Sigmoid colon (tissue), 7 donors: ENCODE data around the gene NDUFB10. TPM values are rescaled to one million over a fixed set of nuclear protein-coding genes. Genes with fewer than 3 reads are reported as not detected.

Source experiments
- DNase-seq: peaks from one replicate; pipeline ENCODE4 v3.0.0-alpha.2; 2019
- H3K27ac ChIP-seq, 4 donors: fragments of 200-600 bp; sonication (generic); one replicate each; pipeline ENCODE4 v1.5.1; 2016 to 2019; ENCODE audit warnings: mild to moderate bottlenecking in 1 of 4
- H3K27me3 ChIP-seq, 3 donors: fragments of 200-600 bp; sonication (generic); one replicate each; pipeline ENCODE4 v1.5.1; 2019; ENCODE audit warnings: mild to moderate bottlenecking in 1 of 3
- H3K36me3 ChIP-seq, 4 donors: fragments of 200-600 bp; sonication (generic); one replicate each; pipeline ENCODE4 v1.5.1; 2016 to 2019
- H3K4me1 ChIP-seq, 4 donors: fragments of 200-600 bp; sonication (generic); one replicate each; pipeline ENCODE4 v1.5.1; 2017 to 2019
- H3K4me3 ChIP-seq, 4 donors: fragments of 200-600 bp; sonication (generic); one replicate each; pipeline ENCODE4 v1.5.1; 2017 to 2019; ENCODE audit warnings: mild to moderate bottlenecking in 2 of 4, moderate library complexity in 1 of 4
- H3K9me3 ChIP-seq, 4 donors: fragments of 200-600 bp in 3 of 4; sonication (generic) in 3 of 4; one replicate each; pipeline versions ENCODE4 v1.5.1 to v1.6.1; 2013 to 2019
- CTCF ChIP-seq, 4 experiments: fragments of 450-650 bp in 3 of 4; fragments of 200-600 bp in 1 of 4; IDR thresholded peaks; one replicate each; pipeline ENCODE4 v1.5.1; 2016 to 2019; ENCODE audit warnings: antibody characterized with exemption in 4 of 4, mild to moderate bottlenecking in 3 of 4, moderate library complexity in 2 of 4
- EP300 ChIP-seq, 4 donors: sonication (generic); formaldehyde crosslinking; IDR thresholded peaks; one replicate each; pipeline ENCODE4 v1.6.1; 2017; ENCODE audit warnings: antibody characterized with exemption in 4 of 4
- POLR2A ChIP-seq, 2 donors: fragments of 450-650 bp; IDR thresholded peaks; one replicate each; pipeline ENCODE4 v1.6.1; 2016; ENCODE audit warnings: antibody characterized with exemption in 2 of 2, mild to moderate bottlenecking in 2 of 2, moderate library complexity in 2 of 2
- POLR2AphosphoS5 ChIP-seq, 4 donors: sonication (generic); formaldehyde crosslinking; IDR thresholded peaks; one replicate each; pipeline ENCODE4 v1.6.1; 2017; ENCODE audit warnings: antibody characterized with exemption in 4 of 4
- WGBS, 2 donors: extraction: QIAGEN DNeasy Blood & Tissue Kit; methylation state at CpG; one replicate each; pipeline ENCODE4 v1.1.7; 2013; 5-methylcytosine and 5-hydroxymethylcytosine counted together
- intact Hi-C: fragments of 100-400 bp; cut with DNase I; formaldehyde crosslinking; loops from one replicate; pipeline ENCODE4 v1.15.1; 2023
- polyA plus RNA-seq, 3 donors: library from polyadenylated mRNA; stranded (reverse); fragments of 200-250 nt; gene quantifications; one replicate each; pipeline ENCODE4 v1.2.3, GENCODE V29; 2013
- total RNA-seq, 4 donors: library from RNA; depleted of rRNA; stranded (reverse); fragments of >200 nt; gene quantifications; one replicate each; pipeline ENCODE4 v1.1.0, GENCODE V29; 2016
- donor health status: healthy with polysubstance abuse.
- donor health status: Bipolar disorder and iron deficiency.
- donor health status: healthy.

The NDUFB10 gene
- total and polyA plus RNA-seq, 7 donors = 200 to 489 (median 298) TPM

DNA sequence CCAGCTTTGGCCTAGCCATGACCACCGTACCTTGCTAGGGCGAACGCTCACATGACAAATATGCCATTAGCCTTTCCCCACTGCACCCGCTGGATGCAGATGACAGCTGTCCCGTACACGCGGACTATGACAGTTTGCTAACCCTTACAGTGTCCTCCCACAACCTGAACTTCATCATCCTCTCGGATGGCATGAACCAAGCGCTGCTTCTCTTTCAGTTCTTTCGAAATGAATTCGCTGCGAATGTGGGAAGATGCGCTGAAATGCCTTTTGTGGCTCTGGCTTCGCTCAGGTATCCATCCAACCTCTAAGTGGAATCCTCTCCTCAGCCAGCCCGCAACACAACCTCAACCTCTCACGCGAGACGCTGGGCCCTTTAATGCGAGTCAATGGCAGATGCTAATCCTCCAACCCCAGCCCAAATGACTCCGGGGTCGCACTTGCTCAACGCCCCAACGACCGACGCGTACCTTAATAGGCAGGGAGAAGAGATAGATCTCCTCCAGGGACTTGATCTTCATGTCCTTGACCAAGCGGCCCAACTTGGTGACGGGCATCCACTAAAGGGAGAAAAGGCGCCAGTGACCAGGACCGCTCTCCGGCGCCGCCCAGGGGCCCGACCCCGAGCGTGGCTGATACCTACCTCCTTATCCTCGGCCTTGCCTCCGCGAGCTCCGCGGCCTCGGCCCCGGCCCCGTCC lies 4.6 kb downstream of the NDUFB10 start:
- intact Hi-C loops = no loop called here
- no peak for DNase-seq
- Histone ChIP-seq H3K36me3 (peaks cover 12 to 27% (median 22%) of the 10 kb centered on the region in 4 donors), H3K9me3 (no peaks in the 10 kb centered on the region), H3K4me1 (peaks cover 0 to 40% (median 34%) of the 10 kb centered on the region in 4 donors), H3K4me3 (peak overlapping the region; percentile 63 to 90 (median 66)), H3K27me3 (no peaks in the 10 kb centered on the region), H3K27ac (peak overlapping the region; percentile 91 to 99 (median 92))
- TF ChIP-seq CTCF (IDR thresholded peaks at IDR 0.05) (no peak), EP300 (IDR thresholded peaks at IDR 0.05) (no peak), POLR2AphosphoS5 (IDR thresholded peaks at IDR 0.05) (no peak)
- WGBS, 2 donors = 5 to 7% methylated on average over 44 of the region's 44 CpGs

DNA sequence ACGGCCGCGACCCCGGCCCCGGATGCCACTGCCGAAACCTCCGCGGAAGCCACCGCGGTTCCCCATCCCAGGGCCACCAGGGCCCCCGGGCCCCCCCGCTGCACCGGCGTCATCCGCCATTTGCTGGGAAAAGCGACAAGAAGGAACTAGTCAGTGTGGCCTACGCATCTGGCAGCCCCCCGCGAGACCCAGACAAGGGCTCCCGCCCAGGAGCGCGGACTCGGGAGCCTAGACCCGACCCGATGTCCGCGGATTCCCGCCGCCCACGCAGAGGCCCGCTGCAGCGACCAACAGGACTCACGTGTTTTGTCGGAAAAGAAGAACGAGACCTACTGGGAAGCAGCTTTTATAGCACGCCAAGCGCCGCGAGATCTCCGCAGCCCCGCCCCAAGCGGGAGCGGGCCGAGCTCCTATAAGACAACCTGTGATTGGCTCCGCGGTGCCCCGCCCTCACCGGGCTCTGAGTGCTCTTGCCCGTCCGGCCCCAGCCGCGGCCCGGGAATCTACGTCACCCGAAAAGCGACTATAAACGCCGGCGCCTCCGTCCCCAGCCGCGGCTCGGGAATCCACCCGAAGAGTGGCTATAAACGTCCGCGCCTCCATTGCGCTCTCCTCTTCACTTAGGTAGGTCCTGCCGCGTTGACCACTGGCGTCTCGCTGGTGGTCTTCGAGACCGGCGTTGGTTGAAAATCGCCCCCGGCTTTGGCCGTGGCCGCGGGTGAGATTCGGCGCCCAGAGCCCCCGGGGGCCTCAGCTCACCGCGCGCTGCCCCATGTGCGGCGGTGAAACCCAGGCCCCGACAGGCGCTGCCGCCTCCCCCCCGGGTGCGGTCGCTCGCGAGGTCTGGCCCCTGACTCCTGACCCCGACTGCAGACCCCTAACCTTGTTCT lies 5.4 kb downstream of the NDUFB10 start, which contains the start of gene RPS2:
Gene RPS2 (minus strand): TSS at position 321 of the 890 bp plus-strand sequence. CDS start 201 bp downstream, at position 120.
- no peaks in the 10 kb centered on the region for H3K9me3 ChIP-seq
- DNase-seq = peak; percentile 100
- intact Hi-C loops = no loop called here
- peak within 1 kb of the TSS; percentile 91 to 99 (median 92) for H3K27ac ChIP-seq
- peaks cover 12 to 27% (median 22%) of the 10 kb centered on the region in 4 donors for H3K36me3 ChIP-seq
- peaks cover 0 to 37% (median 31%) of the 10 kb centered on the region in 4 donors for H3K4me1 ChIP-seq
- no peaks in the 10 kb centered on the region for H3K27me3 ChIP-seq
- peak within 1 kb of the TSS; percentile 63 to 90 (median 66) for H3K4me3 ChIP-seq
- WGBS, 2 donors = 0 to 1% methylated on average over 97 of the region's 97 CpGs
- peak in 2 of 4 donors; percentile 33 to 35 for TF ChIP-seq EP300 (IDR thresholded peaks at IDR 0.05)
- TF ChIP-seq POLR2AphosphoS5 (IDR thresholded peaks at IDR 0.05) = peak; percentile 95 to 100 (median 98)
- peak; percentile 97 for TF ChIP-seq POLR2A (IDR thresholded peaks at IDR 0.05)
- TF ChIP-seq CTCF (IDR thresholded peaks at IDR 0.05) = no peak

GRCh38 chr16:1965396-1966001 lies 6.2 kb downstream of the NDUFB10 start:
- H3K9me3 ChIP-seq = no peaks in the 10 kb centered on the region
- DNase-seq = no peak
- peak overlapping the region; percentile 63 to 90 (median 66) for H3K4me3 ChIP-seq
- no peak for TF ChIP-seq POLR2AphosphoS5 (IDR thresholded peaks at IDR 0.05)
- no peak for TF ChIP-seq EP300 (IDR thresholded peaks at IDR 0.05)
- no peak for TF ChIP-seq POLR2A (IDR thresholded peaks at IDR 0.05)
- TF ChIP-seq CTCF (IDR thresholded peaks at IDR 0.05) = no peak
- no peaks in the 10 kb centered on the region for H3K27me3 ChIP-seq
- intact Hi-C loops = no loop called here
- WGBS, 2 donors = 13 to 22% methylated on average over 24 of the region's 24 CpGs
- peak overlapping the region; percentile 91 to 99 (median 92) for H3K27ac ChIP-seq
- H3K36me3 ChIP-seq = peaks cover 12 to 27% (median 22%) of the 10 kb centered on the region in 4 donors
- peaks cover 0 to 30% (median 26%) of the 10 kb centered on the region in 4 donors for H3K4me1 ChIP-seq

DNA sequence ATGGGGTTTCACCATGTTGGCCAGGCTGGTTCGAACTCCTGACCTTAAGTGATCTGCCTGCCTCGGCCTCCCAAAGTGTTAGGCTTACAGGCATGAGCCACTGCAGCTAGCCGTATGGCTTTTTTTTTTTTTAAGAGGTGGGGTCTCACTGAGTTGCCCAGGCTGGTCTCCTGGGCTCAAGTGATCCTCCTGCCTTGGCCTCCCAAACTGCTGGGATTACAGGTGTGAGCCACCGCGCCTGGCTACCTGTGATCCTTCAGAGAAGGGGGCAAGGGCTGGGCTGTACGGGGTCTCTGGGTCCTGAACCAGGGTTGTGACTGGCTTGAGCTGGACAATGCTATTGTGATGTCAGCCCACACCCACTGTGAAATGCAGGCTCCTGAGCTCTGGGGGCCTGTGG lies 7.1 kb downstream of the NDUFB10 start, which contains the start of gene RNF151:
Gene RNF151 (plus strand): TSS at position 397 of the 400 bp plus-strand sequence. CDS start 26 bp downstream, outside the sequence.
- Histone ChIP-seq H3K4me3 (peak within 1 kb of the TSS; percentile 63 to 90 (median 66)), H3K9me3 (no peaks in the 10 kb centered on the region), H3K36me3 (peaks cover 12 to 21% (median 17%) of the 10 kb centered on the region in 4 donors), H3K4me1 (peaks cover 0 to 28% (median 25%) of the 10 kb centered on the region in 4 donors), H3K27ac (peak within 1 kb of the TSS; percentile 91 to 99 (median 92)), H3K27me3 (no peaks in the 10 kb centered on the region)
- DNase-seq = no peak
- 96% methylated on average over 6 of the region's 6 CpGs for WGBS, 2 donors
- TF ChIP-seq POLR2AphosphoS5 (IDR thresholded peaks at IDR 0.05) (no peak), POLR2A (IDR thresholded peaks at IDR 0.05) (no peak), EP300 (IDR thresholded peaks at IDR 0.05) (no peak), CTCF (IDR thresholded peaks at IDR 0.05) (no peak)
- intact Hi-C loops = no loop called here
